DMS114 treated with DMSO at 0.1 percent for 48 hours (cell line): ENCODE measurements around the gene PDS5B.
"Not testable (repeated sequence)": the region's sequence is repeated elsewhere in the genome, so short reads cannot be mapped to it uniquely, and the experiment has no call there.

Experiments
- DNase-seq: peaks from one replicate; lab custom pipeline; 2025; ENCODE audit not compliant: unreplicated experiment; lab: John Stamatoyannopoulos, UW

The PDS5B gene

GRCh38 chr13:32645854-32646253, 59.6 kb downstream of the PDS5B start:
- DNase-seq: no peak

DNA sequence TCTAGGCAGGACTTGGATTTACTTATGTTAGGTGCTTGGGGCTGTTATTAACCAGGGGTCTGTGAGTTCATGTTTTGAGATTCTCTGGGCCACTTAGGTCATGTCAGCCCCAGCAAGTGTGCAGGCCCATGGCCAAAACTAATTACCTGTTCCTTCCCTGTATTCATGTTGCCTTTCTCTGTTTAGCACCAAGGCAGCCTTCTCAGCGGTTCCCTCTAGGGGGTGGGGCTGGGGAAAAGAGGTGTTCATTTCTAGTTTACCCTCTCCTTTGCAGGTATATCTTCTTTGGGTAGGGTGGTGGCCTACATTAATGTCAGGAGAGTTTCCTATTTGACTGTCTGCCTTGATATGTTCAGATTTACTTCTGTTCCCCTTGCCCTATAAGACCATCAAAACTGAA, 61.7 kb downstream of the PDS5B start:
- no peak for DNase-seq

DNA sequence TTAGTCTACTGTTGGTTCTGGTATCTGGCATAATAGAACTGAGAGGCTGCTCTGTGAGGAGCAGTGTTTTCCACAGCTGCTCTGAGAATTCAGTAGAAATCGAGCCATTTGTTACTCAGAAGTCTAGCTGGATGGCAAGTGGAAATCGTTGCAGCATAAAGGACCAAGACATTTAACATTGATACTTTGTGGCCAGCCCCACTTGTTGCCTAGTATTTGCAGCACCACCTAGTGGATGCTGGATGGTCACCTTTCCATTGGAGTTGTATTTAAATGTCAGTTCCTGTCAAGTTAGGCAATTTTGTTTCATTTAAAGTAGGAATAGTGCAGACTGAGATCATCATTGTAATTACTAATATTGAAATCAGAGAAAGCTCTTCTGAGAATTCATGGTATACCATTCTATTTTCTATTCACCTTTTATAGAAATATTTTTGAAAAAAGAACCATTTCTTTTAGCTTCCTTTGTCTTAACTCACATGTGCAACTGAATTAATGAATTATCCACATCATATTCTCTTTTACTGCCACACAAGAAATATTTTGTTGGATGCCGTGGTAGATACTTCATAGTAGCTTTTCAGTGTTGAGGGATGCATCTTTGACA, 64.6 kb downstream of the PDS5B start:
- peak; percentile 36 for DNase-seq

GRCh38 chr13:32657309-32657708, 71.1 kb downstream of the PDS5B start:
- DNase-seq: no peak

GRCh38 chr13:32659736-32660135, 73.5 kb downstream of the PDS5B start:
- DNase-seq: no peak

GRCh38 chr13:32660227-32660626, 74.0 kb downstream of the PDS5B start:
- DNase-seq: no peak

DNA sequence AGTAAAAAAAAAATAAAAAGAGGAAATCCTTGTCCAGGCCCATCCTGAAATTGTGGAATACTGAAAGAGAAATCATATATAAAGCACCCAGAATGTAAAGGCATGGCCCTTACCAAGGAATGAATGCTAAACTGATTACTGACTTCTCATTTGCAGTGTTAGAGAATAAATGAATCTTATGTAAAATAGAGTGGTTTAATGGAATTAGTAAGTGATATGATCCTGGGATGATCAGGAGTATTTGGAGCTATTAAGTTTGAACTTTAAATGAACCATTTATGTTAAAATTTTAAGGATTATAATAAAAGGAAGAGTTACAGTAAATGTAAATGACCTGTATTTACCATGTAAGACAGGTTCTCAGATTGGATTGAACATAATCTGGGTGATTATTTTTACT, 75.4 kb downstream of the PDS5B start:
- no peak for DNase-seq

DNA sequence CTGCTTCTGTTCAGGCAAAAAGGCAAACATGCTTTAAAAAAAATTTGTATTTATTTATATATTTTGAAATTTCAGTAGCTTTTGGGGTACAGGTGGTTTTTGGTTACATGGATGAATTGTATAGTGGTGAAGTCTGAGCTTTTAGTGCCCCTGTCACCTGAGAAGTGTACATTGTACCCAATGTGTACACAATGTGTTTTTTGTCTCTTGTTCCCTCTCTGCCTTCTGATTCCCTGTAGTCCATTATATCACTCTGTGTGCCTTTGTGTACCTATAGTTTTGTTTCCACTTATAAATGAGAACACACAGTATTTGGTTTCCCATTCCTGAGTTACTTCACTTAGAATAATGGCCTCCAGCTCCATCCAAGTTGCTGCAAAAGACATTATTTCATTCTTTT, 77.4 kb downstream of the PDS5B start:
- no peak for DNase-seq

- DNase-seq: no peak
Observed at GRCh38 chr13:32666990-32667571, 80.8 kb downstream of the PDS5B start.

DNA sequence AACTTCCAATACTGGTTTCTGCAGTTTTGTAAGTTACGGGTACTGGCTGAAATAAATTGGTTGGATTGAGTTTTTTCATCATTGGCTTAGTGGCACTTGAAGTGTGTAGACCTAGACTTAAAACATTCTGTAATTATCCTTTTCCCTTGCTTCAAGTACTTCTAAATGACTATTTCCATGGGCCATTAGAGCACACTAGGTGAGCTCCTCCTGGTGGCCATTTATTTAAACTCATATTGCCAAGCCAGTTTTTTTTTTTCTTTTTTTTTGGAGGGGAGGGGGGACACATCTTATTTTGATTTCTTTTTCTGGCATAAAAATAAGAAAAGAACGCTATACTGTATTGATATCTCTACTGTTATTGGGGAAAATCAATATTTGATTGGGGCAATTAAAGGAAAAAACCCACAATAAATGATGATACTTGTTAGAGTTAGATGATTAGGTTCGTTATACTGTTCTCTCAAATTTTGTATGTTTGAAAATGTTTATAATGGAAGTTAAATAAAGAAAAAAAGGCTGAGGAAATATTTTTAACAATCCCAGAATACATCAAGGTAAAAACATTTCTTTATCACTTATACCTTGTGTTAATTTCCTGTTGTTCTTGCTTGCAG, 82.9 kb downstream of the PDS5B start:
- peak; percentile 40 for DNase-seq

DNA sequence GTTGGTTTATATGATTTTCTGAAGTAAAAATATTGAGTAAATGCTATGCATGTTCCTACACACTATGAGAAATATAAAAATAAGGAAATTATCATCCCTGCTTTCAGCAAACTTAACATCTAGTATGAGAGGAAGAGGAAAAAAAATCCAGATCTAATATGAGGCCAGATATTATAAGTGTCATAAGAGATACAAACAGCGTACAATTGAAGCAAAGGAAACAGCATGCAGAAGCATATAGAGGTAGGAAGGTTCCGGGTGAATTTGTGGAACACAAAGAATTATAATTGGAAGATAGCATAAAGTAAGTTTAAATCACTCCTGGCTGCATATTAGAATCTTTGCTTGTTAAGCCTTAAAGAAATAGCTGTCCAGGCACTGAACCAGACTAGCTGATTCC, 88.3 kb downstream of the PDS5B start:
- no peak for DNase-seq

DNA sequence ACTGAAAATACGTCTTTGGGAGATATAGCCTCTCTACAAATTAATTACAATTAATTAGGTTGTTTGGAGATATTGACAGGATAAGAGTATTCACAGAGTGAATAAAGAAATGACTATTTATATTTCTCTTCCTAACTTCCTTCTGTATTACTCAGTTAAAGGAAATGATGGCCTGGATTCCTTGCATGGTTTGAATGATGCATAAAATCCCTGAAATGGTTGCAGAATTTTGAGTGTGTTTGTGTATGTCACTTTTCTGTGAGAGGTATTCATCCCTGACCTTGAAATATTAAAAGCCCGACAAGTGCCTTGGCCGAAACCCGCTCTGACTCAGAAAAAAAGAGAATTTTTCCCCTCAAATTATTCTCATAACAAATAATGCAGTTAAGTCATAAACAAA, 90.0 kb downstream of the PDS5B start:
- DNase-seq: no peak

DNA sequence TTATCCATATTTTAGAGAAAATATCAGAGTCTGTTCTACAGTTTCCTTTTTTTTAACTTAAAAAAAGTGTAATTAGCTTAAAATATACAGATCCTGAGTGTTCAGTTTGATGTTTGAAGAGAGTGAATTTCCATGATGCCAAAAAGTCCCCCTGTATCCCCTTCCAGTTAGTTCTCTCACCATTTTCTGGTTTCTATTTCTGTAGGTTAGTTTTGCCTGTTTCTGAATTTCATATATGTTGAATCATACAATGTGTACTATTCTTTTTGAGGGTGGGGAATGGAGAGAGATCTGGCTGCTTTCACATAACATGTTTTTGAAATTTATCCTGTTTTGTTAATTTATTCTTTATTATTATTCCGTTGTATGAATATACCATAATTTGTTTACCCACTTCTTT, 95.9 kb downstream of the PDS5B start:
- no peak for DNase-seq

- no peak for DNase-seq
Observed at GRCh38 chr13:32682740-32683139, 96.5 kb downstream of the PDS5B start.

DNA sequence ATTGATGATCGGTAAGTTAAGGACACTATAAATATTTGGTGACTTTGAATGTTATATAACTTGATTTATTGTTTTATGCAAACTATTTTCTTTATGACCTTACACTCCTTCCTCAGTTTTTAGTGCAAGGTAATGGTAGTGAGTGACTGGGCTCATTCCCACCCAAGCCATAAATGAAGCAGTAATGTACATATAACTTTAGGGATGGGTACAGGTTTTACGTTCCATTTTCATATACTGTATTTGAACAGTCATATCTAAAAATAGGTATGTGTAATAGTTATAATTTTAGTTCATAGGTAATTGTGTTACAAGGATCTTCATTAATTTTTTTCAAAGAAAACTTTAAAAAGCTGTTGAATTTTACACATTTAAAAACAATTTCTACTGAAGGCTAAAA, 101.0 kb downstream of the PDS5B start:
- DNase-seq: no peak

- no peak for DNase-seq
Observed at GRCh38 chr13:32695602-32696250, 109.5 kb downstream of the PDS5B start.

DNA sequence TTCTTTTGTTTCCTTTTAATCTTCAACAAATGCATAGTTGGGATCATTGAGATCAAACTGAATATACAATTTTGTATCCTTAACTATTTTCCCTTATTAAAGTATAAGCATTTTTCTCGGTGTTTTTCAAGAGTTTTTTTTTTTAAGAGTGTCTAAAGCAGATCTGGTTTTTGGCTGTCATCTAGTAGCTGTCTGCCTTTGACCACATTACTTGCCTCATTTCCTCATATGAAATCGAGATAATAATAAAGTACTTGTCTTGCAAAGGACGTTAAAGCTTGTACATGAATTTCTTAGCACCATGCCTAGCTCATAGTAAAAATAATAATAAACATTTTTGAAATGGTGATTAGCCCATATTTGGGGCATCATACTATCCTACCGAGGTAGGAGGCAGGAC, 121.2 kb downstream of the PDS5B start:
- no peak for DNase-seq

GRCh38 chr13:32713397-32713796, 127.1 kb downstream of the PDS5B start:
- DNase-seq: no peak

GRCh38 chr13:32716201-32716600, 129.9 kb downstream of the PDS5B start:
- not testable (repeated sequence) for DNase-seq

DNA sequence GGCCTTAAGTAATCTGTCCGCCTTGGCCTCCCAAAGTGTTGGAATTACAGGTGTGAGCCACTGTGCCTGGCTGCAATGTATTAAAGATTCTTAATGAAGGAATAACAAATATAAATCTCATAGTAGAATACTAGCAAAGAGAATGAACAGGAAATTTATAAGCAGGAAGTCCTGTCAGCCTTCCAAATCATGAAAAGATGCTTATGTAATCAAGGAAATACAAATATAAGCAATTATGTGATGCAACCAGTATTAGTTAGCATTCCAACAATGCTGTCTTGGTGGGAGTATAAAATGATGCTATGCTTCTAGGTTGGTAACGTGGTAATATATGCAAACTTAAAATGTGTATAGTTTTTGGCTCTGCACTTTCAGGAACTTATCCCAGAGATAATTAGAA, 133.8 kb downstream of the PDS5B start:
- DNase-seq: no peak

- not testable (repeated sequence) for DNase-seq
Observed at GRCh38 chr13:32721131-32722034, 135.1 kb downstream of the PDS5B start.
